ENCODE measurements around the gene SEC23B. TPM values are rescaled to one million over a fixed set of nuclear protein-coding genes. Genes with fewer than 3 reads are reported as not detected.
A peak's percentile ranks its signal among the peaks of the same experiment; 100 is the strongest.

Gene SEC23B
- total RNA-seq, 2 experiments from 2014 or later: 42.6 to 51.6 TPM

DNA sequence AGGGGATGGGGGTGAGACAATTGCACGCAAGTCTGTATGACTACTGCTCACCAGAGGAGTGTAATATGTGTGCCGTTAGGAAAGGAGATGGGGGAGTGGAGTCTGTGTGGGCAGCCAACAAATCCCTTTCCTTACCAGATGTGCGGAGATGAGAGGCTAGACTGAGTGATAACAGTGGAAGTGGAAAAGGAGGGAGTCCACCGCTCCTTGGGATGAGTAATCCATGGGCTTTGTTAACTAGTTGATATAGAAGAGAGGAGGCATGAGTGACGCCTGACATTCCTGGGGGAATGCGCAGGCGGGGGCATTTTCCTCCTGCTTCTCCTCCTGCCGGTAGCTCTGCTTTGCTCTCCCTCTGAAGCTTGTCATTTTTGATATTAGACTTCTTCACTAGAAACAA, 46.0 kb downstream of the SEC23B start:
- Histone ChIP-seq H3K9me2 (ENCODE audit: insufficient read depth, low read length) (no peaks in the 10 kb centered on the region), H3K27ac (ENCODE audit: low read depth, low read length, poor library complexity, severe bottlenecking) (no peak overlapping the region), H3K4me1 (ENCODE audit: insufficient read depth, low read length, poor library complexity, severe bottlenecking) (no peaks in the 10 kb centered on the region), H2AFZ (ENCODE audit: low read length) (no peak overlapping the region), H3K4me2 (ENCODE audit: low read length) (no peak overlapping the region), H4K20me1 (ENCODE audit: insufficient read depth, low read length) (no peaks in the 10 kb centered on the region), H3K9me3 (ENCODE audit: low read length) (no peaks in the 10 kb centered on the region), H3K36me3 (ENCODE audit: insufficient read depth, low read length) (peaks cover 79% of the 10 kb centered on the region), H3K4me3 (ENCODE audit: low read depth, low read length, poor library complexity, severe bottlenecking) (no peak overlapping the region), H3K79me2 (ENCODE audit: insufficient read depth, low read depth, low read length) (no peaks in the 10 kb centered on the region)
- no TSS peak for BruUV-seq (replicated peaks)
- ChIA-PET CTCF (ENCODE audit: unreplicated experiment) (no interaction called here), POLR2A (interaction anchor here (0.6 kb wide), 1 partner anchor 25 kb away, joined by 3 read pairs; no protein-coding TSS in a partner anchor)
- intact Hi-C loops (cut with micrococcal nuclease; ENCODE audit: unreplicated experiment): no loop called here
- TF ChIP-seq EZH2phosphoT487 (IDR thresholded peaks at IDR 0.05; ENCODE audit: borderline replicate concordance, low read depth, low read length): no peak
- TF ChIP-seq, protein P1, sequence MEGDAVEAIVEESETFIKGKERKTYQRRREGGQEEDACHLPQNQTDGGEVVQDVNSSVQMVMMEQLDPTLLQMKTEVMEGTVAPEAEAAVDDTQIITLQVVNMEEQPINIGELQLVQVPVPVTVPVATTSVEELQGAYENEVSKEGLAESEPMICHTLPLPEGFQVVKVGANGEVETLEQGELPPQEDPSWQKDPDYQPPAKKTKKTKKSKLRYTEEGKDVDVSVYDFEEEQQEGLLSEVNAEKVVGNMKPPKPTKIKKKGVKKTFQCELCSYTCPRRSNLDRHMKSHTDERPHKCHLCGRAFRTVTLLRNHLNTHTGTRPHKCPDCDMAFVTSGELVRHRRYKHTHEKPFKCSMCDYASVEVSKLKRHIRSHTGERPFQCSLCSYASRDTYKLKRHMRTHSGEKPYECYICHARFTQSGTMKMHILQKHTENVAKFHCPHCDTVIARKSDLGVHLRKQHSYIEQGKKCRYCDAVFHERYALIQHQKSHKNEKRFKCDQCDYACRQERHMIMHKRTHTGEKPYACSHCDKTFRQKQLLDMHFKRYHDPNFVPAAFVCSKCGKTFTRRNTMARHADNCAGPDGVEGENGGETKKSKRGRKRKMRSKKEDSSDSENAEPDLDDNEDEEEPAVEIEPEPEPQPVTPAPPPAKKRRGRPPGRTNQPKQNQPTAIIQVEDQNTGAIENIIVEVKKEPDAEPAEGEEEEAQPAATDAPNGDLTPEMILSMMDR (conservative IDR thresholded peaks at IDR 0.05; ENCODE audit: low read length): no peak
- DNase-seq (ENCODE audit: low spot score): no peak

DNA sequence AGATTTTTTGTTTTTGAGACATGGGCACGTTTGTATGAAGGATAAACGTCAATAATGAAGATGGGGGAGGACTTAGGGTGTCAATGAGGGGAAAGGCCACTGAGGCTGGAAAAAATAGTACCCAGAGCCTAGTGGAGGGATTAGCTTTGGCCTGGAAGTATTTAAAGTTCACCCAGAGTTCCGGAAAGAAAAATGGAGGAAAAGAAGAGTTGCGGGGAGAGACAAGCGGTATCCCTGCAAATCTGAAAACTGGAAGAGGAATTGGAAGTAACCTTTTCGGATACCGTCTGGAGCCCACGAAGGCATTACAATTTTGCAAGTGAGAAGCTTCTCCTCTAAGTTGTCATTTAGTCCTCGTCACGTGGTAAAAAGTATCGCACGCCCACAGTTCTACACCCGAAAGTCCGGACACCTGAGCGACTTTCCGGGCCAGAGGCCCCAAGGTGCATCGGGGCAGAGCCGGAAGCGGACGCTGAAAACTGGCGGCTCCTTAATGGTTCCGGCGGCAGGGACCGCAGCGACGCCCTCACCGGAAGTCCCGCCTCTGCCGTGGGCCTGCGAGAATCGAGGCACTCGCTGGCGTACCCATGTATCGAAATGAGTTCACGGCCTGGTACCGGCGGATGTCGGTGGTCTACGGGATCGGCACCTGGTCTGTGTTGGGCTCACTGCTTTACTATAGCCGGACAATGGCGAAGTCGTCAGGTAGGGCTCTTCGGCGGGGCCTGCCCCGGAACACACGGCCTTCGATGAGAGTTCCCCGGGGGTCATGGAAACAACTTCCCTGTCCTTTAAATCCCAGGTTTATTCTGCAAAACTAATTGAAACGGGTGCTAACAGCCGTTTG, 59.4 kb downstream of the SEC23B start, which contains the start of gene SMIM26:
TSS of gene SMIM26 (plus strand) at position 541 of the 847 bp plus-strand sequence. CDS start at position 588, 47 bp downstream.
- H3K4me2 ChIP-seq (ENCODE audit: low read length): peak within 1 kb of the TSS; percentile 94
- H3K4me1 ChIP-seq (ENCODE audit: insufficient read depth, low read length, poor library complexity, severe bottlenecking): peaks cover 16% of the 10 kb centered on the region
- intact Hi-C loops (cut with micrococcal nuclease; ENCODE audit: unreplicated experiment): loop anchor here (1.0 to 5.0 kb wide), 3 partner anchors 16 to 100 kb away; partner anchors contain the start of genes DZANK1, POLR3F and SEC23B
- no peaks in the 10 kb centered on the region for H3K9me2 ChIP-seq (ENCODE audit: insufficient read depth, low read length)
- no peaks in the 10 kb centered on the region for H4K20me1 ChIP-seq (ENCODE audit: insufficient read depth, low read length)
- TSS peak; percentile 98 for BruUV-seq (replicated peaks)
- peak within 1 kb of the TSS; percentile 51 for H3K27ac ChIP-seq (ENCODE audit: low read depth, low read length, poor library complexity, severe bottlenecking)
- H3K9me3 ChIP-seq (ENCODE audit: low read length): no peaks in the 10 kb centered on the region
- H3K4me3 ChIP-seq (ENCODE audit: low read depth, low read length, poor library complexity, severe bottlenecking): peak within 1 kb of the TSS; percentile 83
- TF ChIP-seq, protein P1 (conservative IDR thresholded peaks at IDR 0.05; ENCODE audit: low read length): no peak
- no peak for TF ChIP-seq EZH2phosphoT487 (IDR thresholded peaks at IDR 0.05; ENCODE audit: borderline replicate concordance, low read depth, low read length)
- DNase-seq (ENCODE audit: low spot score): peak; percentile 97
- H2AFZ ChIP-seq (ENCODE audit: low read length): peak within 1 kb of the TSS; percentile 92
- H3K79me2 ChIP-seq (ENCODE audit: insufficient read depth, low read depth, low read length): peaks cover 21% of the 10 kb centered on the region
- H3K36me3 ChIP-seq (ENCODE audit: insufficient read depth, low read length): peaks cover 37% of the 10 kb centered on the region
- ChIA-PET CTCF (ENCODE audit: unreplicated experiment) (no interaction called here), POLR2A (interaction anchor here (0.8 to 3.1 kb wide), 5 partner anchors 19 to 218 kb away, joined by 3 to 18 read pairs (median 3); partner anchors contain the start of gene SEC23B)

DNA sequence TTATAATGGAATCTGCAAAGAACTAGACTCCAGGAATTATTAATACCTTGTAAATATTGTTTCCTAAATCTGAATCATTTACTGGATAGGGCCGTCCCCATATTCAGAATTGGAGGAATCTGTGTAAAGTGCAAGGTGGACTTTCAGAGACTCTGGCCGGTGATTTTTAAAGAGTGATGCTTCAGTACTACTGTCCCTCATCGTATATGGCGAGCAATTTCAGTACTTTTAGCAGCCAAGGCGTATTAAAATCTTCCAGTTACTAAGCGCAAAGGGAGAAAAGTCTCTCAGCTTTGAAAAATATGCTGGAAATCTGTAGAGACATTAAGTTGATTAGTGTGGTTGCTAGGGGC, 60.0 kb downstream of the SEC23B start:
- H3K79me2 ChIP-seq (ENCODE audit: insufficient read depth, low read depth, low read length): peaks cover 21% of the 10 kb centered on the region
- DNase-seq (ENCODE audit: low spot score): no peak
- H2AFZ ChIP-seq (ENCODE audit: low read length): peak overlapping the region; percentile 92
- H3K4me2 ChIP-seq (ENCODE audit: low read length): peak overlapping the region; percentile 94
- BruUV-seq (replicated peaks): TSS peak; percentile 92
- peak overlapping the region; percentile 34 for H3K27ac ChIP-seq (ENCODE audit: low read depth, low read length, poor library complexity, severe bottlenecking)
- no peak for TF ChIP-seq EZH2phosphoT487 (IDR thresholded peaks at IDR 0.05; ENCODE audit: borderline replicate concordance, low read depth, low read length)
- H3K36me3 ChIP-seq (ENCODE audit: insufficient read depth, low read length): peaks cover 33% of the 10 kb centered on the region
- H3K9me3 ChIP-seq (ENCODE audit: low read length): no peaks in the 10 kb centered on the region
- H3K4me3 ChIP-seq (ENCODE audit: low read depth, low read length, poor library complexity, severe bottlenecking): peak overlapping the region; percentile 83
- ChIA-PET POLR2A (no interaction called here), CTCF (ENCODE audit: unreplicated experiment) (no interaction called here)
- peaks cover 16% of the 10 kb centered on the region for H3K4me1 ChIP-seq (ENCODE audit: insufficient read depth, low read length, poor library complexity, severe bottlenecking)
- intact Hi-C loops (cut with micrococcal nuclease; ENCODE audit: unreplicated experiment): loop anchor here (1.0 to 5.0 kb wide), 3 partner anchors 16 to 101 kb away; partner anchors contain the start of genes DZANK1, POLR3F and SEC23B
- no peaks in the 10 kb centered on the region for H4K20me1 ChIP-seq (ENCODE audit: insufficient read depth, low read length)
- H3K9me2 ChIP-seq (ENCODE audit: insufficient read depth, low read length): no peaks in the 10 kb centered on the region
